Endothelial cell of umbilical vein (primary cell): ENCODE measurements around the gene IL22. TPM values are rescaled to one million over a fixed set of nuclear protein-coding genes. Genes with fewer than 3 reads are reported as not detected.

ENCODE experiments used
- BruUV-seq: library from RNA; stranded (reverse); fragments of 400-500 nt; replicated peaks from 2 replicates; lab custom pipeline; 2021; lab: Mats Ljungman, UMichigan
- CTCF ChIA-PET: fragments of 300-600, 350-600 bp; sonication (Branson Sonifier 250); formaldehyde crosslinking; loops from one replicate; lab custom pipeline; 2021; ENCODE audit warnings: antibody characterized with exemption, inconsistent platforms; lab: Charles Lee
- POLR2A ChIA-PET: fragments of 300-600, 350-600 bp; sonication (Branson Sonifier 250); formaldehyde crosslinking; loops from one replicate; lab custom pipeline; 2021; ENCODE audit warnings: antibody characterized with exemption, inconsistent platforms; lab: Charles Lee
- DNase-seq: peaks from one replicate; pipeline ENCODE4 v3.0.0-alpha.2; 2011; ENCODE audit warnings: low read depth, low spot score
- FAIRE-seq: peaks from 2 replicates; lab custom pipeline; 2011; peaks lifted over from hg19 to GRCh38; lab: Jason Lieb, UNC
- H2AFZ ChIP-seq: 2 replicates; pipeline ENCODE4 v1.6.0; 2012; ENCODE audit warnings: low read depth, low read length, control low read depth, inconsistent platforms
- H3K27ac ChIP-seq: 2 replicates; pipeline ENCODE4 v1.5.1; 2011; ENCODE audit warnings: low read depth, mild to moderate bottlenecking, control low read depth, low read length, moderate library complexity; ENCODE audit not compliant: insufficient read depth
- H3K27me3 ChIP-seq, 2 experiments: 2 replicates each; pipeline versions ENCODE4 v1.6.0 to v1.6.1; 2011; ENCODE audit warnings: low read length in 2 of 2, mixed read lengths in 1 of 2; ENCODE audit not compliant: control insufficient read depth in 2 of 2, insufficient read depth in 2 of 2
- H3K36me3 ChIP-seq, 2 experiments: 2 replicates in 1 of 2; 3 replicates in 1 of 2; pipeline ENCODE4 v1.5.1; 2011; ENCODE audit warnings: low read length in 2 of 2, mild to moderate bottlenecking in 1 of 2, moderate library complexity in 1 of 2; ENCODE audit not compliant: control insufficient read depth in 2 of 2, insufficient read depth in 2 of 2; ENCODE audit errors: extremely low read depth in 1 of 2
- H3K4me1 ChIP-seq: 3 replicates; pipeline ENCODE4 v1.5.1; 2011; ENCODE audit warnings: mild to moderate bottlenecking, low read length; ENCODE audit not compliant: control insufficient read depth, insufficient read depth; ENCODE audit errors: extremely low read depth
- H3K4me2 ChIP-seq: 2 replicates; pipeline ENCODE4 v1.6.1; 2011; ENCODE audit warnings: low read length, control low read depth, mixed read lengths; ENCODE audit not compliant: insufficient read depth
- H3K4me3 ChIP-seq, 3 experiments: fragments of 200-600 bp in 1 of 3; sonication (generic), shearing (Covaris generic) in 1 of 3; replicated peaks in 1 of 3; 2 replicates each; pipeline ENCODE4 v1.5.1; 2011 to 2016; ENCODE audit warnings: control low read depth in 3 of 3, low read length in 3 of 3, mild to moderate bottlenecking in 2 of 3, inconsistent platforms in 1 of 3, low read depth in 1 of 3, moderate library complexity in 1 of 3; ENCODE audit not compliant: insufficient read depth in 1 of 3
- H3K79me2 ChIP-seq: 2 replicates; pipeline ENCODE4 v1.6.0; 2012; ENCODE audit warnings: low read length, inconsistent platforms; ENCODE audit not compliant: control insufficient read depth, insufficient read depth
- H3K9ac ChIP-seq: replicated peaks from 2 replicates; pipeline ENCODE3; 2011; ENCODE audit warnings: low read length, control low read depth; ENCODE audit not compliant: insufficient read depth; ENCODE audit errors: extremely low read depth
- H3K9me1 ChIP-seq: replicated peaks from 3 replicates; pipeline ENCODE4 v1.6.0; 2011; ENCODE audit warnings: mild to moderate bottlenecking, low read length; ENCODE audit not compliant: control insufficient read depth, insufficient read depth; ENCODE audit errors: extremely low read depth
- H3K9me3 ChIP-seq: replicated peaks from 2 replicates; pipeline ENCODE4 v1.5.1; 2012; ENCODE audit warnings: low read length, inconsistent platforms; ENCODE audit not compliant: control insufficient read depth, insufficient read depth
- H4K20me1 ChIP-seq: replicated peaks from 2 replicates; pipeline ENCODE3; 2011; ENCODE audit warnings: mild to moderate bottlenecking, low read length; ENCODE audit not compliant: control insufficient read depth, insufficient read depth; ENCODE audit errors: extremely low read depth
- EZH2 ChIP-seq: IDR thresholded peaks from 2 replicates; pipeline ENCODE4 v1.6.1; 2012; ENCODE audit warnings: borderline replicate concordance, low read depth, mild to moderate bottlenecking, moderate library complexity, low read length, inconsistent platforms; ENCODE audit not compliant: severe bottlenecking
- FOS ChIP-seq: IDR thresholded peaks from 2 replicates; pipeline ENCODE4 v1.6.1; 2011; ENCODE audit warnings: mild to moderate bottlenecking, low read length, moderate library complexity, borderline replicate concordance; ENCODE audit not compliant: insufficient read depth
- GATA2 ChIP-seq: IDR thresholded peaks from 2 replicates; pipeline ENCODE4 v1.7.0; 2011; ENCODE audit warnings: low read depth, mild to moderate bottlenecking, moderate library complexity, mixed read lengths, low read length; ENCODE audit not compliant: insufficient read length, insufficient read depth
- JUN ChIP-seq: IDR thresholded peaks from 2 replicates; pipeline ENCODE4 v1.6.1; 2011; ENCODE audit warnings: borderline replicate concordance, low read depth; ENCODE audit not compliant: insufficient read length, insufficient read depth
- POLR2A ChIP-seq: IDR thresholded peaks from 2 replicates; pipeline ENCODE4 v1.6.1; 2012; ENCODE audit warnings: low read depth, mild to moderate bottlenecking, control low read depth, low read length
- POLR2AphosphoS5 ChIP-seq: IDR thresholded peaks from 2 replicates; pipeline ENCODE4 v1.6.1; 2012; ENCODE audit warnings: low read depth, mild to moderate bottlenecking, control low read depth, low read length, moderate library complexity; ENCODE audit not compliant: insufficient read depth
- dilution Hi-C: fragments of 300-500 bp; cut with MboI; formaldehyde crosslinking; loops from one replicate; pipeline ENCODE4 v1.15.0; 2019; ENCODE audit warnings: low sequenced_read_pairs; ENCODE audit not compliant: extremely low pct_ligation_motif_present
- intact Hi-C: fragments of 100-400 bp; cut with micrococcal nuclease; formaldehyde crosslinking; loops from one replicate; pipeline ENCODE4 v1.10.0; 2022
- polyA plus RNA-seq, 4 experiments: library from polyadenylated mRNA; depleted of rRNA in 3 of 4; stranded (reverse) in 3 of 4; unstranded in 1 of 4; fragments of >200 nt; gene quantifications; 2 replicates each; pipeline versions ENCODE4 v1.2.1 to v1.2.3, GENCODE V29; 2011 to 2012; ENCODE audit warnings: missing spikeins in 1 of 4
- total RNA-seq: library from RNA; stranded (reverse); gene quantifications from 2 replicates; pipeline ENCODE4 v1.2.3, GENCODE V29; 2021

The IL22 gene
- total and polyA plus RNA-seq, 2 donors (not counting 3 experiments of a cell fraction or from before 2014, with no cell fraction given): not detected

DNA sequence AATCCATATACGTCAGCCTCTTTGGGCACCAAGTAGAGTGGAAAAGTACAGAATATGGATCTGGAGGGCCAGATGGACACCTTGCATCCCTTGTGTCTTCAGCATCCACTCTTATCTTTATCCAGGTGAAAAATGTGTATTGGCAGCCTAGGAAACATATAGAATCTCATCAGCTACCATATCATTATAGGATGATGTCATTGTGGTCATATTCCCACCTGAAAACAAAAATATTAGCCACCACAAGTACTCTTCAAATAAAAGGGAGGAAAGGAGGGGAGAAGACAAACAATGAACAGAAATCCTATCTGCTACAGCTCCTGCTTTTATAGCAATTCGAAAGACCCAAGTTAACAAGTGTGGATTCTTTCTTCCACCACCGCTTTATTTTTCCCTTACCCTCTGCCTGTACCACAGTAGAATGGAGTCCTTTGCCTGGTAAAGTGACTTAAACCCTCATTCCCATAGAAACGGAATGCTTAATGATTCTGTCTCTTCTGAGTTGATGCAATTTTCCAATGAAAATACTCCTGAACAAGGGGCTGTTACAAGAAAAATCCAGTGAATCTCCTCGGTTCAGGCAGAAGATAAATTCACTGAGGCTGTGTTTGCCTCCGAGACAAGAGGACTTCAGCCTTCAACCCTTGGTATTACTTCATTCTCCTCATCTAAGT, 14.0 kb downstream of the IL22 start:
- no TSS peak for BruUV-seq
- Histone ChIP-seq H3K27me3 (peaks cover 0 to 1% of the 10 kb centered on the region in 2 experiments), H3K4me3 (no peak overlapping the region), H3K27ac (no peak overlapping the region), H4K20me1 (no peaks in the 10 kb centered on the region), H3K4me1 (peaks cover 4% of the 10 kb centered on the region), H3K9ac (no peak overlapping the region), H3K9me3 (no peaks in the 10 kb centered on the region), H3K79me2 (no peaks in the 10 kb centered on the region), H3K9me1 (no peaks in the 10 kb centered on the region), H2AFZ (no peak overlapping the region), H3K4me2 (no peak overlapping the region), H3K36me3 (no peaks in the 10 kb centered on the region)
- intact Hi-C loops (no loop called here), dilution Hi-C loops (no loop called here)
- CTCF ChIA-PET: interaction anchor here (0.9 to 1.0 kb wide), 2 partner anchors 15 to 78 kb away, joined by 3 read pairs; no protein-coding TSS in a partner anchor
- TF ChIP-seq EZH2: no peak
- TF ChIP-seq POLR2A: no peak
- no peak for TF ChIP-seq FOS
- TF ChIP-seq GATA2: no peak
- TF ChIP-seq POLR2AphosphoS5: no peak
- no peak for TF ChIP-seq JUN
- POLR2A ChIA-PET: no interaction called here
- no peak for FAIRE-seq
- no peak for DNase-seq

DNA sequence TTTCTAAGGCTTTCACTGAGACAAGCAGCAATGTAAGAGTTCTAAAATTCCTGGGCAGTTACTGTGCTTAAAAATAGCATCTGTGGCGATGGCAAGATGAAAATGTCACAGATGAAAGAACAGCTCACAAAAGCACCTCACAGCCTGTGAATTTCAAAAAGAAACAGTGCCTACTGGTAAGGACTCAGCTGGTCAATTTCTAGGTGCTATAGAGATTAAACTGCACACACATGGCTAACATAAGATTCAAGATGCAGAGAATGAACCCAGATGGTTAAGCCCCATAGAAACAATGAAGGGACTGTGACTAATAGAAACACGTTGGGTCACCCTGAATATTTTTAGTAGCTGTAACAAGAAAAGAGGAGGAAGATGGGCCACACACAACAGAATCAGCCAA, 15.8 kb downstream of the IL22 start:
- intact Hi-C loops (no loop called here), dilution Hi-C loops (no loop called here)
- ChIA-PET CTCF (interaction anchor here (1.4 kb wide), 1 partner anchor 14 kb away, joined by 3 read pairs; no protein-coding TSS in a partner anchor), POLR2A (no interaction called here)
- Histone ChIP-seq H3K9me1 (no peaks in the 10 kb centered on the region), H3K4me3 (no peak overlapping the region), H3K27me3 (peaks cover 1 to 3% of the 10 kb centered on the region in 2 experiments), H2AFZ (no peak overlapping the region), H3K36me3 (no peaks in the 10 kb centered on the region), H3K9ac (no peak overlapping the region), H4K20me1 (no peaks in the 10 kb centered on the region), H3K9me3 (no peaks in the 10 kb centered on the region), H3K4me1 (peaks cover 4% of the 10 kb centered on the region), H3K79me2 (no peaks in the 10 kb centered on the region), H3K4me2 (no peak overlapping the region), H3K27ac (no peak overlapping the region)
- DNase-seq (no peak), FAIRE-seq (no peak)
- BruUV-seq: no TSS peak
- TF ChIP-seq POLR2A (no peak), POLR2AphosphoS5 (no peak)
